ENCODE results near the gene ADGRG6. TPM values are rescaled to one million over a fixed set of nuclear protein-coding genes. Genes with fewer than 3 reads are reported as not detected.

The ADGRG6 gene
- total and polyA plus RNA-seq, 2 donors (not counting 1 experiment from before 2014, with no cell fraction given) = 0.03 TPM; not detected in 1

GRCh38 chr6:142322504-142323198, 20.8 kb downstream of the ADGRG6 start:
- H3K4me1 ChIP-seq (ENCODE audit: control insufficient read depth in 2 of 2, insufficient read depth in 2 of 2, low read length in 2 of 2) = no peaks in the 10 kb centered on the region
- TF ChIP-seq CTCF (IDR thresholded peaks at IDR 0.05) (no peak), EZH2 (IDR thresholded peaks at IDR 0.05; ENCODE audit: borderline replicate concordance, insufficient read depth, low read depth, low read length, poor library complexity, severe bottlenecking) (no peak)
- H3K27me3 ChIP-seq (replicated peaks in 1 of 4; ENCODE audit: control extremely low read depth in 1 of 4, control insufficient read depth in 3 of 4, insufficient read depth in 4 of 4, low read length in 3 of 4) = no peaks in the 10 kb centered on the region
- H3K9ac ChIP-seq (ENCODE audit: low read length) = no peak overlapping the region
- no peaks in the 10 kb centered on the region for H3K9me3 Mint-ChIP-seq (ENCODE audit: insufficient read depth)
- no peaks in the 10 kb centered on the region for H3K9me3 ChIP-seq (ENCODE audit: control extremely low read depth in 1 of 3, control insufficient read depth in 2 of 3, insufficient read depth in 1 of 3, low read length in 2 of 3)
- H4K20me1 ChIP-seq (ENCODE audit: control insufficient read depth, insufficient read depth, low read length, poor library complexity, severe bottlenecking) = no peaks in the 10 kb centered on the region
- no peak overlapping the region for H3K27ac Mint-ChIP-seq
- no peaks in the 10 kb centered on the region for H3K4me1 Mint-ChIP-seq
- H3K36me3 ChIP-seq (replicated peaks in 1 of 2; ENCODE audit: control extremely low read depth in 1 of 2, control insufficient read depth in 1 of 2, extremely low read depth in 1 of 2, insufficient read depth in 2 of 2, low read length in 1 of 2) = no peaks in the 10 kb centered on the region
- no peaks in the 10 kb centered on the region for H3K27me3 Mint-ChIP-seq
- no peak overlapping the region for H3K4me3 ChIP-seq (ENCODE audit: control extremely low read depth in 1 of 5, extremely low read depth in 1 of 5, insufficient read depth in 1 of 5, low read depth in 2 of 5, low read length in 4 of 5)
- H3K4me2 ChIP-seq (replicated peaks; ENCODE audit: low read depth, low read length, poor library complexity, severe bottlenecking) = no peak overlapping the region
- ChIA-PET CTCF (interaction anchor here (1.2 kb wide), 1 partner anchor 14 kb away, joined by 3 read pairs; no protein-coding TSS in a partner anchor), POLR2A (no interaction called here)
- H3K27ac ChIP-seq (ENCODE audit: low read length in 2 of 2) = no peak overlapping the region
- no peak overlapping the region for H2AFZ ChIP-seq (ENCODE audit: insufficient read depth, low read depth, low read length, poor library complexity, severe bottlenecking)
- DNase-seq (no peak), ATAC-seq (ENCODE audit: low read depth) (no peak)
- no peaks in the 10 kb centered on the region for H3K79me2 ChIP-seq (ENCODE audit: control insufficient read depth, insufficient read depth, low read length)
- H3K4me3 Mint-ChIP-seq = no peak overlapping the region
- intact Hi-C loops (cut with micrococcal nuclease) = no loop called here

- TF ChIP-seq CTCF (IDR thresholded peaks at IDR 0.05) = no peak
- no peak for TF ChIP-seq EZH2 (IDR thresholded peaks at IDR 0.05; ENCODE audit: borderline replicate concordance, insufficient read depth, low read depth, low read length, poor library complexity, severe bottlenecking)
- H3K36me3 ChIP-seq (replicated peaks in 1 of 2; ENCODE audit: control extremely low read depth in 1 of 2, control insufficient read depth in 1 of 2, extremely low read depth in 1 of 2, insufficient read depth in 2 of 2, low read length in 1 of 2) = no peaks in the 10 kb centered on the region
- Mint-ChIP-seq H3K27ac (no peak overlapping the region), H3K4me3 (no peak overlapping the region), H3K4me1 (no peaks in the 10 kb centered on the region), H3K27me3 (no peaks in the 10 kb centered on the region), H3K9me3 (ENCODE audit: insufficient read depth) (no peaks in the 10 kb centered on the region)
- H3K79me2 ChIP-seq (ENCODE audit: control insufficient read depth, insufficient read depth, low read length) = no peaks in the 10 kb centered on the region
- H3K9me3 ChIP-seq (ENCODE audit: control extremely low read depth in 1 of 3, control insufficient read depth in 2 of 3, insufficient read depth in 1 of 3, low read length in 2 of 3) = no peaks in the 10 kb centered on the region
- no peaks in the 10 kb centered on the region for H4K20me1 ChIP-seq (ENCODE audit: control insufficient read depth, insufficient read depth, low read length, poor library complexity, severe bottlenecking)
- H3K4me3 ChIP-seq (ENCODE audit: control extremely low read depth in 1 of 5, extremely low read depth in 1 of 5, insufficient read depth in 1 of 5, low read depth in 2 of 5, low read length in 4 of 5) = no peak overlapping the region
- no peaks in the 10 kb centered on the region for H3K27me3 ChIP-seq (replicated peaks in 1 of 4; ENCODE audit: control extremely low read depth in 1 of 4, control insufficient read depth in 3 of 4, insufficient read depth in 4 of 4, low read length in 3 of 4)
- no peak overlapping the region for H3K4me2 ChIP-seq (replicated peaks; ENCODE audit: low read depth, low read length, poor library complexity, severe bottlenecking)
- POLR2A ChIA-PET = no interaction called here
- no peak overlapping the region for H3K9ac ChIP-seq (ENCODE audit: low read length)
- no peak overlapping the region for H2AFZ ChIP-seq (ENCODE audit: insufficient read depth, low read depth, low read length, poor library complexity, severe bottlenecking)
- DNase-seq (no peak), ATAC-seq (ENCODE audit: low read depth) (no peak)
- H3K27ac ChIP-seq (ENCODE audit: low read length in 2 of 2) = no peak overlapping the region
- intact Hi-C loops (cut with micrococcal nuclease) = no loop called here
- H3K4me1 ChIP-seq (ENCODE audit: control insufficient read depth in 2 of 2, insufficient read depth in 2 of 2, low read length in 2 of 2) = no peaks in the 10 kb centered on the region
- no CpG with 5 or more reads among the region's 6 CpGs for WGBS (ENCODE audit: insufficient coverage)
- CTCF ChIA-PET = interaction anchor here (1.2 kb wide), 1 partner anchor 14 kb away, joined by 3 read pairs; no protein-coding TSS in a partner anchor
These were observed 21.6 kb downstream of the ADGRG6 start for GRCh38 chr6:142323377-142323776.

Data from B cell (primary cell).